Neural progenitor cell (in vitro differentiated cells): ENCODE measurements around the gene EXO5. TPM values are rescaled to one million over a fixed set of nuclear protein-coding genes. Genes with fewer than 3 reads are reported as not detected.
A peak's percentile ranks its signal among the peaks of the same experiment; 100 is the strongest.

Experiments
- DNase-seq: peaks from one replicate; pipeline ENCODE4 v3.0.0-alpha.2; 2016; ENCODE audit warnings: low spot score
- H2AFZ ChIP-seq: fragments of 200-600 bp; sonication (generic); replicated peaks from 2 replicates; pipeline ENCODE4 v1.6.1; 2016; ENCODE audit warnings: antibody characterized with exemption
- H3F3A ChIP-seq: fragments of 200-600 bp; sonication (generic); 2 replicates; pipeline ENCODE4 v1.6.1; 2016; ENCODE audit warnings: antibody characterized with exemption, low read depth
- H3K27ac ChIP-seq: fragments of 200-600 bp; sonication (generic); 2 replicates; pipeline ENCODE4 v1.5.1; 2016; ENCODE audit warnings: mild to moderate bottlenecking
- H3K27me3 ChIP-seq: fragments of 200-600 bp; sonication (generic); 2 replicates; pipeline ENCODE4 v1.6.1; 2016; ENCODE audit warnings: mild to moderate bottlenecking, moderate library complexity
- H3K36me3 ChIP-seq: fragments of 200-600 bp; sonication (generic); 2 replicates; pipeline ENCODE4 v1.5.1; 2016
- H3K4me1 ChIP-seq: fragments of 200-600 bp; sonication (generic); 2 replicates; pipeline ENCODE4 v1.6.1; 2016; ENCODE audit warnings: mixed run types
- H3K4me2 ChIP-seq: fragments of 200-600 bp; sonication (generic); 2 replicates; pipeline ENCODE4 v1.6.1; 2016
- H3K4me3 ChIP-seq: fragments of 200-600 bp; sonication (generic); 2 replicates; pipeline ENCODE4 v1.5.1; 2016
- H3K79me2 ChIP-seq: fragments of 200-600 bp; sonication (generic); 2 replicates; pipeline ENCODE4 v1.6.1; 2016; ENCODE audit warnings: low read depth
- H3K9ac ChIP-seq: fragments of 200-600 bp; sonication (generic); 2 replicates; pipeline ENCODE4 v1.6.1; 2016
- H3K9me3 ChIP-seq: fragments of 200-600 bp; sonication (generic); 2 replicates; pipeline ENCODE4 v1.5.1; 2016; ENCODE audit warnings: low read depth
- H4K20me1 ChIP-seq: fragments of 200-600 bp; sonication (generic); 2 replicates; pipeline ENCODE4 v1.6.1; 2016; ENCODE audit warnings: low read depth
- H3K27ac Mint-ChIP-seq: 3 replicates; pipeline ENCODE4 v1.8.0; 2021; ENCODE audit warnings: mixed read lengths
- H3K27me3 Mint-ChIP-seq: 2 replicates; pipeline ENCODE4 v1.8.0; 2022; ENCODE audit warnings: low read depth, mild to moderate bottlenecking, inconsistent platforms, moderate library complexity, mixed read lengths; ENCODE audit not compliant: insufficient read depth
- H3K36me3 Mint-ChIP-seq: 3 replicates; pipeline ENCODE4 v1.8.0; 2021; ENCODE audit warnings: mixed read lengths
- H3K4me1 Mint-ChIP-seq: 3 replicates; pipeline ENCODE4 v1.8.0; 2021; ENCODE audit warnings: mixed read lengths
- H3K4me3 Mint-ChIP-seq: 3 replicates; pipeline ENCODE4 v1.8.0; 2021; ENCODE audit warnings: mild to moderate bottlenecking, moderate library complexity, mixed read lengths
- H3K9me3 Mint-ChIP-seq: 3 replicates; pipeline ENCODE4 v1.8.0; 2020; ENCODE audit warnings: mixed read lengths
- CTCF ChIP-seq: fragments of 200-600 bp; sonication (generic); IDR thresholded peaks from 2 replicates; pipeline ENCODE4 v1.5.1; 2017; ENCODE audit warnings: antibody characterized with exemption, mild to moderate bottlenecking
- EZH2 ChIP-seq: fragments of 200-600 bp; sonication (generic); IDR thresholded peaks from 2 replicates; pipeline ENCODE4 v1.6.1; 2017; ENCODE audit warnings: antibody characterized with exemption, mild to moderate bottlenecking, moderate library complexity
- EZH2phosphoT487 ChIP-seq: fragments of 200-600 bp; sonication (generic); IDR thresholded peaks from 2 replicates; pipeline ENCODE4 v1.6.1; 2017; ENCODE audit warnings: antibody characterized with exemption
- total RNA-seq: library from RNA; depleted of rRNA; stranded (reverse); fragments of >200 nt; gene quantifications from 2 replicates; pipeline ENCODE4 v1.2.3, GENCODE V29; 2015; ENCODE audit warnings: low replicate concordance

EXO5 gene
- total RNA-seq, 1 donor from 2014 or later = 11.9 TPM

DNA sequence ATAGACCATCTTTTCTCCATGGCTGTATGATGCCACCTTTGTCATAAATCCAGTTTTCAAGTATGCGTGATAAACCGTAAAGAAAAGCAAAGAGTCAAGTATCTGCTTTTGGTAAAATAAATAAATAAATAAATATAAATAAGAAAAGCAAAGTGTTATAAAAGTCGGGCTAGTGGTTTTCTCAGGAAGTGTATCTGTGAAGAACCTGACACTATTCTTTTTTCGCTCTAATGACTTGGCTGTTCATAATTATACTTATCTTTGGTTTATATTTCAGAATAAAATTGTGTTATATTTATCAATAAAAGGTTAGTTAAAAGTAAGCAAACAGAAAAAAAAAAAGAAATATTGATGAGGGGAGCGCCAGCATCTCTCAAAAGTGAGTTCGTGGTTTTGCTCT, 594 bp upstream of the EXO5 start:
- Histone ChIP-seq H3K36me3 (peaks cover 3% of the 10 kb centered on the region), H3K9me3 (peaks cover 6% of the 10 kb centered on the region), H3K9ac (no peak overlapping the region), H4K20me1 (no peaks in the 10 kb centered on the region), H3K79me2 (peaks cover 3% of the 10 kb centered on the region), H3F3A (no peaks in the 10 kb centered on the region), H2AFZ (peak overlapping the region; percentile 95), H3K4me2 (peak overlapping the region; percentile 78), H3K4me1 (peaks cover 5% of the 10 kb centered on the region), H3K27ac (no peak overlapping the region), H3K27me3 (peaks cover 7% of the 10 kb centered on the region), H3K4me3 (peak overlapping the region; percentile 51)
- no peak overlapping the region for H3K27ac Mint-ChIP-seq
- DNase-seq = no peak
- H3K36me3 Mint-ChIP-seq = peaks cover 29% of the 10 kb centered on the region
- H3K9me3 Mint-ChIP-seq = peaks cover 64% of the 10 kb centered on the region
- peaks cover 7% of the 10 kb centered on the region for H3K4me1 Mint-ChIP-seq
- TF ChIP-seq EZH2phosphoT487 = no peak
- no peak for TF ChIP-seq CTCF
- H3K4me3 Mint-ChIP-seq = peak overlapping the region; percentile 88
- peaks cover 10% of the 10 kb centered on the region for H3K27me3 Mint-ChIP-seq

- Histone ChIP-seq H3K9me3 (peaks cover 12% of the 10 kb centered on the region), H3K36me3 (peaks cover 10% of the 10 kb centered on the region), H2AFZ (no peak overlapping the region), H4K20me1 (no peaks in the 10 kb centered on the region), H3K79me2 (no peaks in the 10 kb centered on the region), H3K27me3 (no peaks in the 10 kb centered on the region), H3K27ac (no peak overlapping the region), H3K4me1 (no peaks in the 10 kb centered on the region), H3K4me3 (no peak overlapping the region), H3K4me2 (no peak overlapping the region), H3F3A (no peaks in the 10 kb centered on the region), H3K9ac (no peak overlapping the region)
- TF ChIP-seq EZH2phosphoT487 (no peak), EZH2 (no peak), CTCF (no peak)
- DNase-seq = no peak
- Mint-ChIP-seq H3K4me3 (no peak overlapping the region), H3K36me3 (peaks cover 29% of the 10 kb centered on the region), H3K9me3 (peaks cover 73% of the 10 kb centered on the region), H3K4me1 (no peaks in the 10 kb centered on the region), H3K27ac (no peak overlapping the region), H3K27me3 (peaks cover 3% of the 10 kb centered on the region)
Measured at GRCh38 chr1:40519517-40519916, 10.9 kb downstream of the EXO5 start.

DNA sequence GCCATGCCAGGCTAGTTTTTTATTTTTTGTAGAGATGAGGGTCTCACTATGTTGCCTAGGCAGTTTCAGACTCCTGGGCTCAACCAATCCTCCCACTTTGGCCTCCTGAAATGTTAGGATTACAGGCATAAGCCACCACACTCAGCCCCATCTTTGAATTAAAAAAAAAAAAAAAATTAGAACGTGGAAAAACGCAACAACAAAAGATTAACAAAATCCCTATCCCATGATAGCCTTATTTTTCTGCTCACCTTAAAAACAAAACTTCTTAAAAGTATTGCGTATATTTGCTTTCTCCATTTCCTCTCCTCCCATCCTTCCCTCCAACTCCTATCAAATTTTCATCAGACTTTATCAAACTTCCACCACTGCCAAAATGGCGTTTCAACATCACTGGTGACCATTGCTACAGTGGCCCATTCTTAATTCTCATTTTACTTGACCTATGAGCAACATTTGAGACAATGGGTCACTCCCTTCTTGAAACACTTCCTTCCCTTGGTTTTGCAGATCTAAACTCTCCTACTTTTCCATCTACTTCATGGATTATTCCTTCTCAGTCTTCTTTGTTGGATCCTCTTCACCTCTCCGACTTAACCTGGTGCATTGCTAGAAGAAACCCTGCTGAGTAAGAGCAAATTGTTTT, 22.3 kb downstream of the EXO5 start:
- H3K27me3 Mint-ChIP-seq = no peaks in the 10 kb centered on the region
- no peaks in the 10 kb centered on the region for H3K27me3 ChIP-seq
- peaks cover 14% of the 10 kb centered on the region for H3K4me1 Mint-ChIP-seq
- peak overlapping the region; percentile 38 for H3K27ac Mint-ChIP-seq
- H4K20me1 ChIP-seq = no peaks in the 10 kb centered on the region
- no peak for DNase-seq
- H3K9me3 ChIP-seq = peaks cover 2% of the 10 kb centered on the region
- H2AFZ ChIP-seq = peak overlapping the region; percentile 93
- H3K4me2 ChIP-seq = peak overlapping the region; percentile 82
- TF ChIP-seq CTCF = no peak
- peaks cover 15% of the 10 kb centered on the region for H3K9me3 Mint-ChIP-seq
- H3K4me3 Mint-ChIP-seq = peak overlapping the region; percentile 98
- H3K4me1 ChIP-seq = peaks cover 3% of the 10 kb centered on the region
- no peaks in the 10 kb centered on the region for H3K36me3 ChIP-seq
- peak overlapping the region; percentile 79 for H3K4me3 ChIP-seq
- peak overlapping the region; percentile 56 for H3K9ac ChIP-seq
- no peak overlapping the region for H3K27ac ChIP-seq
- peaks cover 7% of the 10 kb centered on the region for H3K36me3 Mint-ChIP-seq
- no peaks in the 10 kb centered on the region for H3K79me2 ChIP-seq
- H3F3A ChIP-seq = no peaks in the 10 kb centered on the region
